ENCODE measurements around the gene PIWIL1.

- TF ChIP-seq CTCF (IDR thresholded peaks at IDR 0.05 in 8 of 11, conservative IDR thresholded peaks at IDR 0.05 in 3 of 11) (no peak), POLR2A (IDR thresholded peaks at IDR 0.05) (no peak)
Measured at GRCh38 chr12:130396667-130397066, 59.0 kb downstream of the PIWIL1 start.

Data from spleen (tissue), 7 donors.